Upper lobe of right lung (tissue), 1 donor: Measurements from ENCODE around the gene GPSM1. TPM values are rescaled to one million over a fixed set of nuclear protein-coding genes. Genes with fewer than 3 reads are reported as not detected.

Source experiments
- ATAC-seq: fragments of 200-7000 bp; cut with Tn5 transposase; one replicate; pipeline ENCODE4 v1.9.1; 2020; ENCODE audit warnings: mild to moderate bottlenecking, moderate library complexity
- DNase-seq: peaks from one replicate; pipeline ENCODE4 v3.0.0-alpha.2; 2020
- H3K27ac ChIP-seq: fragments of 200-600 bp; one replicate; pipeline ENCODE4 v1.8.0; 2022
- H3K27me3 ChIP-seq: fragments of 200-600 bp; one replicate; pipeline ENCODE4 v1.8.0; 2022; ENCODE audit warnings: mild to moderate bottlenecking
- H3K36me3 ChIP-seq: fragments of 200-600 bp; one replicate; pipeline ENCODE4 v1.8.0; 2022
- H3K4me1 ChIP-seq: fragments of 200-600 bp; one replicate; pipeline ENCODE4 v1.8.0; 2022
- H3K4me3 ChIP-seq: fragments of 200-600 bp; one replicate; pipeline ENCODE4 v1.8.0; 2022; ENCODE audit warnings: mild to moderate bottlenecking
- H3K9me3 ChIP-seq: fragments of 200-600 bp; one replicate; pipeline ENCODE4 v1.8.0; 2022
- intact Hi-C: fragments of 100-400 bp; cut with DNase I; formaldehyde crosslinking; loops from one replicate; pipeline ENCODE4 v1.11.0; 2022
- total RNA-seq: library from RNA; stranded (reverse); fragmentation: NEBNext Ultra II Directional; extraction: Animal tissue kit (Norgen Biotek cat#: 25700); gene quantifications from one replicate; pipeline ENCODE4 v1.2.1, GENCODE V29; 2021
- TF ChIP-seq, protein P1 (sequence below): fragments of 200-600 bp; IDR thresholded peaks from one replicate; pipeline ENCODE4 v1.8.0; 2022; ENCODE audit warnings: antibody characterized with exemption
- donor health status: DM: no; HTN: yes; CAD: no; lungs with severe emphysema.

Gene GPSM1
- total RNA-seq, 1 donor from 2014 or later: 27.3 TPM

DNA sequence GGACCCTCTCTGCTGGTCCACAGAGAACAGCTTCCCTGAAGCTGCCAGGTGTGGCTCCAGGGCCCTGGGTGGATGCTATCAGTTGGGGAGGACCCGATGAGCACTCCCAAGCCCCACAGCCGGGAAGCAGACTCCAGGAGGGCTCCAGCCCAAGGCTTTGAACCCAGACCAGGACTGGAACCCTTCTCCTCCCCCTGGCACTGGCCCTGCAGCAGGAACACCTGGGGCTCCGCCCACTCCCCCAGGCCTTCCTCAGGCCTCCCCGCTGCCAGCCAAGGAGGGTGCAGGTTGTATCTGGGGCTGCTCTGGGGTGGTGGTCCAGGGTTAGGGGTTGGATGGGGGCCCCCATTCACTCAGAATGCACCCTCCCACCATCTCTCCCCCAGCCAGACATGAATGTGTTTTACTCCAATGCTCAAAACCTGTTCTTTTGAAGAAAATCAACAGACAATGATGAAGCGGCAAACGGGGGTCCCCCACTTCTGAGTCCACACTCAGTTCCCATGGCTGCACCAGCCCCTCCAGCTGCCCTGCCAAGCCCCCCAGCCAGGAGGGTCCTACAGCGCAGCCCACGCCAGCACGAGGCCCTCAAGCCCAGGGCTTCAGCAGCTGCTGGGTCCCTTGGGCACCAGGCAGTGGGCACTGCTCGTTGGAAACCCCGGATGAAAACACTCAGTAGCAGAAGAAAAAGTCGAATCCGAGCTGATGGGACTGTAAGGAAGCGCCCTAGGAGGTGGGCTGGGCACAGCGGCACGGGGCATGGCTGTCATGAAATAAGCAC lies 46.6 kb upstream of the GPSM1 start:
- Histone ChIP-seq H3K4me1 (peaks cover 4% of the 10 kb centered on the region), H3K27me3 (peaks cover 33% of the 10 kb centered on the region), H3K36me3 (no peaks in the 10 kb centered on the region), H3K4me3 (no peak overlapping the region), H3K27ac (no peak overlapping the region), H3K9me3 (no peaks in the 10 kb centered on the region)
- ATAC-seq (no peak), DNase-seq (no peak)
- intact Hi-C loops: loop anchor here (10.0 kb wide), 1 partner anchor 106 kb away; no protein-coding TSS in a partner anchor
- TF ChIP-seq, protein P1, sequence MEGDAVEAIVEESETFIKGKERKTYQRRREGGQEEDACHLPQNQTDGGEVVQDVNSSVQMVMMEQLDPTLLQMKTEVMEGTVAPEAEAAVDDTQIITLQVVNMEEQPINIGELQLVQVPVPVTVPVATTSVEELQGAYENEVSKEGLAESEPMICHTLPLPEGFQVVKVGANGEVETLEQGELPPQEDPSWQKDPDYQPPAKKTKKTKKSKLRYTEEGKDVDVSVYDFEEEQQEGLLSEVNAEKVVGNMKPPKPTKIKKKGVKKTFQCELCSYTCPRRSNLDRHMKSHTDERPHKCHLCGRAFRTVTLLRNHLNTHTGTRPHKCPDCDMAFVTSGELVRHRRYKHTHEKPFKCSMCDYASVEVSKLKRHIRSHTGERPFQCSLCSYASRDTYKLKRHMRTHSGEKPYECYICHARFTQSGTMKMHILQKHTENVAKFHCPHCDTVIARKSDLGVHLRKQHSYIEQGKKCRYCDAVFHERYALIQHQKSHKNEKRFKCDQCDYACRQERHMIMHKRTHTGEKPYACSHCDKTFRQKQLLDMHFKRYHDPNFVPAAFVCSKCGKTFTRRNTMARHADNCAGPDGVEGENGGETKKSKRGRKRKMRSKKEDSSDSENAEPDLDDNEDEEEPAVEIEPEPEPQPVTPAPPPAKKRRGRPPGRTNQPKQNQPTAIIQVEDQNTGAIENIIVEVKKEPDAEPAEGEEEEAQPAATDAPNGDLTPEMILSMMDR: no peak

DNA sequence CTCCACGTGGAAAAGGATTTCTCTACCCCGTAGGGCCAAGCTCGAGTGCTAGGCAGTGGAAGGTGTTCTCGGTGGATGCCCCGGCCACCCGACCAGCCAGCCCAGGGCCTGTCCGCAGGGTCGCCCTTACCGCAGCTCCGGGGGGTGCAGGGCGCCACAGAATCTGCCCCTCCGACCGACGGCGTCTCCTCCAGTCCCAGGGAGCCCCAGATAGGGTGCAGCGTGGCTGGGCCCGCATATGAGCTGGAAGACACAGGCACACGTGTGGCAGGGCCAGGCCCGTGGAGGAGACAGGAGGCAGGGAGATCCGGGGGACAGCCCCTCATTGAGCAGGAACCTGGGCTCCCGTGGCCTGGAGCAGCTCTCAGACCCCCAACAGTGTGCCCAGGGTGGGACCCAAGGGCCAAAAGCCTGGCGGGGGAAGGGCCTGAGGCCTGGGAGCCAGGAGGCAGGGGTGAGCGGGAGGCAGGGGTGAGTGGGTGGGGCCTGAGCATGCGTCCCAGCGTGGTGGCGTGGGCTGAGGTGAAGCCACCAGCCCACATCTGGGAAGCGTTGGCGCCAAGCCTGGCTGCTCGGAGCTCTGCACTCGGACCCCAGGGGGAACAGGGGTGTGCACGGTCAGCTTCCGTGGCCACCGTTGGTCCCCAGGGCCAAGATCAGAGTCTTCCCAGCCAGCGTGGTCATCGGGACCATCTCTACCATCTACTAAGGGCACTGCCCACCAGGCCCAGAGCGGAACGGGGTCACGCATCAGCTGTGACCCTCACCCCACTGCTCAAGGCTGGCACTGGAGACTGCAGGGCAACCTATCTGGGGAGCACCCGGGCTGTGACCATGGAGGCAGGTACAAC lies 45.7 kb upstream of the GPSM1 start:
- TF ChIP-seq, protein P1: no peak
- H3K4me1 ChIP-seq: peaks cover 4% of the 10 kb centered on the region
- no peak overlapping the region for H3K27ac ChIP-seq
- no peaks in the 10 kb centered on the region for H3K36me3 ChIP-seq
- H3K9me3 ChIP-seq: no peaks in the 10 kb centered on the region
- no peak for DNase-seq
- H3K27me3 ChIP-seq: peaks cover 30% of the 10 kb centered on the region
- no peak overlapping the region for H3K4me3 ChIP-seq
- no peak for ATAC-seq
- intact Hi-C loops: loop anchor here (10.0 kb wide), 1 partner anchor 107 kb away; no protein-coding TSS in a partner anchor

DNA sequence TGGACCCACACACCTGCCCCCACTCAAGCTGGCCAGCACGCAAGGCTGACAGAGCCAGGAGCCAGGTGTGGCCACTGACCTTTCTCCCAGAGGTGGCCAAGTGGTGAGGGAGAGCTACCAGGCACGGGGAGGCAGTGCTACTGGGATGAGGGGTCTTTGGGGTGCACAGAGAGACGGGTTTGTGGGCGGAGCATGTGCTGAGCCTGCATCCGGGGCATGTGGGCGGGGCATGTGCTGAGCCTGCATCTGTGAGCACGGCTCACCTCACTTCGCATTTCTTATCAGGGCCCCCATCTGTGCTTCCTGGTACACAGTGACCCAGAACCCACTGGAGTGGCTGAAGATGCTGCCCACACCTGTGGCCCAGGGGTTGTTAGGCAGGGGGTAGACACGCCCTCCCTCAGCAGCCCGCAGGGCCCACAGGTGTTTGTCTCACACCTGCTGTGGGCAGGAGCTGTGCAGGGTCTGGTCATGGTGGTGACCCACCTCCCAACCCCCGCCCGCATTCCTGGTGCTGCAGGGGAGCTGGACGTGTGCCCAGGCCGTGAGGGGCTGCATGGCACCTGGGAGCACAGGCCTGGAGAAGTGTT lies 45.0 kb upstream of the GPSM1 start:
- H3K4me3 ChIP-seq: no peak overlapping the region
- H3K27me3 ChIP-seq: peaks cover 27% of the 10 kb centered on the region
- no peak overlapping the region for H3K27ac ChIP-seq
- H3K9me3 ChIP-seq: no peaks in the 10 kb centered on the region
- TF ChIP-seq, protein P1: no peak
- H3K4me1 ChIP-seq: peaks cover 4% of the 10 kb centered on the region
- no peak for ATAC-seq
- no peak for DNase-seq
- H3K36me3 ChIP-seq: no peaks in the 10 kb centered on the region
- intact Hi-C loops: loop anchor here (10.0 kb wide), 1 partner anchor 108 kb away; no protein-coding TSS in a partner anchor

DNA sequence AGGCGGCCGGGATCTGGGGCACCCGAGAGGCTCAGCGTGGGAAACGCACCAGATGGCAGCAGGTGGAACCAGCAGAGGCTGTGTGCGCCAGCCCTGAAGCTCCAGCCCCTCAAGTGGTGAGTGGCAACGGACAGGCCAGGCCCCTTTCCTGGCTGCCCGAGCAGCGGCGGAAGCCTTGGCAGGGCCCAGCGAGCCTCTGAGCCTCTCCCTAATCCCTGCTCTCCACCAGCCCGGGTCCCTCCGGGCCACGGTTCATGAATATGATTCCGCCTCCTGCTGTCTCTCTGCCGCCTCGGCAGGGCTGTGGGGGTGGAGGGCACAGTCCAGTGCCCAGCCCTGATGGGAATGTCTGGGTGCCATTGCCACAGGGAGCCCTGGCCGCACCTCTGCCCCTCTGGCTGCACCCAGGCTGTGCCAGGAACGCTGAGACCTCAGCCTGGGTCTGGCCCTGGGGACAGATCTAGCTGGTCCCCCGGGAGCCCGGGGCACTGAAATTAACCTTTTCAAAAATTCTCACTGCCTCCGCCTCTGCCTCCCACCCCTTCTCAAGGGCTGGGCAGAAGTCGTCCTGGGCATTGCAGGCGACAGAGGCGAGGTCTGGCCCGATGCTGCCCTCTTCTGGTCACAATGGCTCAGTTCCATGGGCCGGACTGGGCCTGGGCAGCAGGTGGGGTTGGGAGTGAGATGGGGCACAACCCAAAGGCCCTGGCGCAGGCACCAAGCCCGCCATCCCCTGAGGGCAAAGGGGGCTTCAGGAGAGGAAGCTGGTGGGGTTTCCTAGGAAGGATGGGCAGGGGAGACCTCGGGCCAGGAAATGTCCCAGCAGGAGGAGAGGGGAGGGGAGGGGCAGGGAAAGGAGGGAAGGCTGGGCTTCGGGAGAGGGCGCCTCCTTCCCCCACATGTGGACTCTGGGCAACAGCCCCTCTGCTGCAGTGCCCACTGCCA lies 43.8 kb upstream of the GPSM1 start:
- TF ChIP-seq, protein P1: peak; percentile 82
- no peak overlapping the region for H3K27ac ChIP-seq
- intact Hi-C loops: loop anchor here (10.0 kb wide), 1 partner anchor 109 kb away; no protein-coding TSS in a partner anchor
- ATAC-seq (peak; percentile 92), DNase-seq (peak; percentile 83)
- no peaks in the 10 kb centered on the region for H3K36me3 ChIP-seq
- no peaks in the 10 kb centered on the region for H3K9me3 ChIP-seq
- peaks cover 4% of the 10 kb centered on the region for H3K4me1 ChIP-seq
- peaks cover 21% of the 10 kb centered on the region for H3K27me3 ChIP-seq
- peak overlapping the region; percentile 22 for H3K4me3 ChIP-seq
